Activated CD4-positive, alpha-beta T cell treated with anti-CD3 and anti-CD28 coated beads, Interleukin-2, Interleukin-4, amounts not matched to agents 100 ng/mL and 50 ng/mL, durations not matched to agents 16 hours and 8 hours (primary cell): ENCODE measurements around the gene TBX19.
"Not testable (repeated sequence)": the region's sequence is repeated elsewhere in the genome, so short reads cannot be mapped to it uniquely, and the experiment has no call there.

Experiments
- DNase-seq: peaks from one replicate; pipeline ENCODE4 v3.0.0-alpha.2; 2020; ENCODE audit warnings: low spot score

The TBX19 gene

DNA sequence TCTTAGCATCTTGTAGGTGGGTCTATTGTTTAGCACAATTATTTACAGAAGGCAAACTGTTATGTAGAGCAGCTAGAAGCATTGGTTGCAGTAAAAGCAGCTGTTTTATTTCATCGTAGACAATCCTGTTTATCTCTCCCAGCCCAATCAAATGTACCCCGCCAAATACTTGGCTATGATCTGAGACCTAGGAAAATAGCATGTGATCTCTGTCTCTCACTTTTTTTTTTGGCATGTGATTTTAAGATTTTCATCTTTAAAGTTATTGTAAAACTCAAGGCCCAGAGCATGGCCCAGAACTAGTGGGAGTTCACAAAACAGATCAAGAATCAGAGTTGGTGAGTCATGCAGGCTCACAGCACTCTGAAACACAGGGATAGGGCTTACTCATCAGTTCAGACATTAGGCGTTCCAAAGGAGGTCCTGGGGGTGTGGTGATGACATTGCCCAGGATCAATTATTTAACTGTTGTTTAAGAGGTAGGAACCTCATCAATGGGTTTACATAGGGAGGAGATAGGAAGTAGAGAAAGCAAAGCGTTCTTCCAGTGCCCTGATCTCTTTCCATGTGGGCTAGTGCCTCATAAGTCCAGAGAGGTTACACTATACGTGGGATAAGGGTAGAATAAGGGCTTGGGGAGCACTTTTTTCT, 40.2 kb downstream of the TBX19 start:
- DNase-seq = peak; percentile 29

DNA sequence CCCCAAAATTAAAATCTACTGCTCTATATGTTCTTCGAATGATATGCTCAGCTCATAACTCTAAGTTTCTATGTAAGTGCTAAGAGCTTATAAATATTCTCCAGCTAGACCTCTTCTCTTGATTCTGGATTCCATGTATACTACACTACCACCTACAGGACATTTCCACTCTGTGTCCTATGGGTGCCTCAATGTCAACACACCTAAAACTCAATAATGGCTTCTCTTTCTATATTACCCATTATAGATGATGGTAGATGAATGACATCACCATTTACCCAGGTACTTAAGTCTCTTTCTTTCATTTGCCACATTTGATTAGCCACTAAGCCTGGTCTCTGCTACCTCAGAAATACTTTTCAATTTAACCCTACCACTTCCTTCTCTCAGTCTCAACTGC, 41.3 kb downstream of the TBX19 start:
- DNase-seq = no peak

DNA sequence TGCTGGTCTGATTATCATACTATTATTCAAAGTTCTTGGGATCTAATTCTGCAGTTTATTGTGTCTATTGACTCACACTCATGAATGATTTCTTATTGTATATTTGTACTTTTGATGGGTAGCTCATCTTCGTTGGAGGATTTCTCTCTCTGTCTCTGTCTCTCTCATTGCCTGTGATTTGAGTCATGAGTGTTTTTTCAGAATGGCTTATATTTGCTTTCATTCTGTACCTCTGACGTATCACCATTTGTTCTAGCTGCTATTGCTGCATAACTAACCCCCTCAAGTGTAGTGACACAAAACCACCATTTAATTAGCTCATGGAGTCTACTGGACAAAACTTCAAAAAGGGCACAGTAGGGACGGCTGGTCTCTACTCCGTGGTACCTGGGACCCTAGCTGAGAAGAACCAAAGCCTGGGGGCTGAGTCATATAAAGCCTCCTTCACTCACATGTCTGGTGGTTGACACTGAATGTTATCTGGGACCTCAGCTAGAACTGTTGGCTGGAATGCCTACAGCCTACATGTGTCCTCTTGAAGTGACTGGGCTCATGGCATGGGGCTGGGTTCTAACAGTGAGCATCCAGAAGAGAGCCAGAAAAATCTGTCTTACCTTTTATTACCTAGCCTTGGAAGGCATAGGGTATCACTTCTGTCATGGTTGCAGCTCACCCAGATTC, 44.2 kb downstream of the TBX19 start:
- no peak for DNase-seq

DNA sequence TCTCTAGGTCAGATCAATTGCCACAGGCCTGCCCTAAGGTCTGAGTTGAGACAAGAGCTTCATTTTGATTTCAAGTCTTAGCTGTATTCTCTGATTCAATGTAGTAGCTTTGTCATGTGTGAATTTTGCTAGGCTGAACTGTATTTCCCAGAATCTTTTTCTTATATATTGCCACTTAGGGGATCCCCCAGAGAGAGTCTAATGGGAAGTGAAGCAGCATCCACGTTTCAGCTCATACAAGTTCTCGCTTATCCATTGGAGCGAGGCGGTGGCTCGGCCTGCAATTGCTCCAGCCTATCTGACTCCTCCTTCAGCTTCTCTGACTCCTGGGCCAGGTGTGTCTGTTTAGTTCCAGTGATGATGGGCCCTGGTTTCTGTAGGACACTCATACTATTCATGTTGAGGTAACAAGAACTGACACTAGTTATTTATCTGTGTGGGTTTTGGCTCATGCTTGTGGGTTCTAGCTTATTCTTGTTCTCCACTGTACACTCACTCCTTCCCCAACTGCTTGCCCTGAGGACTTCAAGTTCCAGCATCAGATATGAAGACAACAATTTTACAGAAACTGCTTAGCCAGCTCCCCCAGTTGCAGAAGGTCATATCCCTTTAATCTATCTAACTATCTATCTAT, 48.2 kb downstream of the TBX19 start:
- DNase-seq = no peak

DNA sequence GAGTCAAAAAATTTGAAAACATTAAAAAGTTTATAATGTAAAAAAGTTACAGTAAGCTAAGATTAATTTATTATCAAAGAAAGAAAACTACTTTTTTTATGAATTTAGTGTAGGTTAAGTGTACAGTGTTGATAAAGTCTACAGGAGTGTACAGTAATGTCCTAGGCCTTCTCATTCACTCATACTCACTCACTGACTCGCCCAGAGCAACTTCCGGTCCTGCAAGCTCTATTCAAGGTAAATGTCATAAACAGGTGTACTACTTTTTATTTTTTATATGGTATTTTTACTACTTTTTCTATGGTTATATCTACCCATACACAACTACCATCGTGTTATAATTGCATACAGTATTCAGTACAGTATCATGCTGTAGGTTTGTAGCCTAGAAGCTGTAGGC, 49.6 kb downstream of the TBX19 start:
- DNase-seq = no peak

DNA sequence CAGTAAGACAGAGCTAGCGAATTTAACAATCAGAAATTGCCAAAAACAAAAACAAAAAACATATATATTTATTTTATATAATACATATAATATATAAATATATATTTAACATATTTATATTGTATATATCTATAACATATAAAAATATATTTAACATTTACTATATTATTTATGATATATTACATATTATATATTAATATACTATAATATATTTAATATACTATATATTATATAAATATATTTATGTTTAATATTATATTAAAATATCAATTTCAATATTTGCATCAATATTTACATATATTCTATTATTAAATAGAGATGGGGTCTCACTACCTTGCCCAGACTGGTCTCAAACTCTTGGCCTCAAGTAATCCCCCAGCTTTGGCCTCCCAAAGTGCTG, 50.9 kb downstream of the TBX19 start:
- DNase-seq = no peak

DNA sequence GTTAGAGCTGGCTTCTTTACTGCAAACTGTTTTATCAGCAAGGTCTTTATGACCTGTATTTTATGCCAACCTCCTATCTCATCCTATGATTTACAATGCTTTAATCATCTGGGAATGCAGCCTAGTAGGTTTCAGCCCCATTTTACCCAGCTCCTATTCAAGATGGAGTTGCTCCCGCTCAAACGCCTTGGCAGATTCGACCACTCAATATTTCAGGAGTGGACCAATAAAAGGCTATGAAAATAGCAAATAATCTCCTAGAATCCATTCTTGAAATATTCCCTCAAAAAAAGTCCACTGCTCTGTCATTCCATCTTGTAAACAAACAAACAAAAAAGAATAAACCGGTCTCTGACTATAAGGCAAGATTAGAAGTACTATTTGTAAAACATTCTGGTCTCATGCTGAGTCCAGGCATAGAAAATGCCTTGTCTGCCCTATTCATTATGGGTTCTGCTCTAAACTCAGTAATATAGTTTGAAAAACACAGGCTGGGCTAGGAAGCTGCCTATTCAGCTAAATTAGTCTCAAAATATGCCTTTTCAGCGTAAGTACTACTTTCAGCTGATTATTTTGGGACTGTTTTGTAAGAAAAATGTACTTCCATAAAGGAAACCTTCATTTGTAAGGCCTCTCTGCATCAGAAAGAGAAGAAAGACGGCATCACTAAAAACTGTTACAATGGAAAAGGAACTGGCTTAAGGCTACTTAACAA, 53.0 kb downstream of the TBX19 start:
- no peak for DNase-seq

DNA sequence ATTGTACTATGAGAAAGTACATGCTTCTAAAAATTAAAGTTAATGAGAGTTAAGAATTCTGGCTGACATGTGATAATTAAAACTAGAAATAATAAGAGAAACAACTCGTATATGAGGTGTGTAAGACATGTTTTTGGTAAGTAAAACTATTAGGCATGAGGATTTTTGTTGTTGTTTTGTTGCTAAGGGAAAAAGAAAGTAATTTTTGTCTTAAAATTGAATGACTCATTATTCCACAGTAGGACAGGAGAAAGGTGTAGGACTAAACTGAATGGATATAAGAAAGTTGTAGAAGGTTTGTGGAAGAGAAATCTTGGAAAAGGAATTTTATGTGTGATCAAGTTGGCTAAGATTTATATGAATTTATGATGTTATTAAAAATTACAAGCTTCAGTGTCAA, 54.8 kb downstream of the TBX19 start:
- DNase-seq = no peak

DNA sequence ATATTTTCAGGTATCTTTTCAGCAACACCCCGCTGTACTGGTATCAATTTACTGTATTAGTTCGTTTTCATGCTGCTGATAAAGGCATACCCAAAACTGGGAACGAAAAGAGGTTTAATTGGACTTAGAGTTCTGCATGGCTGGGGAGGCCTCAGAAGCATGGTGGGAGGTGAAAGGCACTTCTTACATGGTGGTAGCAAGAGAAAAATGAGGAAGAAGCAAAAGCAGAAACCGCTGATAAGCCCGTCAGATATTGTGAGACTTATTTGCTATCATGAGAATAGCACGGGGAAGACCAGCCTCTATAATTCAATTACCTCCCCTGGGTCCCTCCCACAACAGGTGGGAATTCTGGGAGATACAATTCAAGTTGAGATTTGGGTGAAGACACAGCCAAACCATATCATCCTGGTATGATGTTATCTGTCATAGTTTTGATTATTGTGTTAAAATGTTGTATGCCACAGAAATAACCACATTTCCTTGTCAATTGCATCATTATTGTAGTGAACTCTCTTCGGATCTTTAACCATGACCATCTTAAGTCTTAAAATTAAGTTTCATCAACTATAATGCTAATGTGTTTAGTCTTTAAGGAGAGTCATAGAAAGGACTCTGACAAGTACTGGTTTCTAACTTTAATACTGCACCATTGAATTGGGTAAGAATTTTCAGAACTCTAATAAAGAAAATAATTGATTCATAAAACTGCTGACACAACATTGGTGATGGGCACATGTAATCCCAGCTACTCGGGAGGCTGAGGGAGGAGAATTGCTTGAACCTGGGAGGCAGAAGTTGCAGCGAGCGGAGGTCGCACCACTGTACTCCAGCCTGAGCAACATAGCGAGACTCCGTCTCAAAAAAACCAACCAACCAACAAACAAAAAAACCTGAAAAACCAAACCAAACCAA, 58.2 kb downstream of the TBX19 start:
- DNase-seq = no peak

DNA sequence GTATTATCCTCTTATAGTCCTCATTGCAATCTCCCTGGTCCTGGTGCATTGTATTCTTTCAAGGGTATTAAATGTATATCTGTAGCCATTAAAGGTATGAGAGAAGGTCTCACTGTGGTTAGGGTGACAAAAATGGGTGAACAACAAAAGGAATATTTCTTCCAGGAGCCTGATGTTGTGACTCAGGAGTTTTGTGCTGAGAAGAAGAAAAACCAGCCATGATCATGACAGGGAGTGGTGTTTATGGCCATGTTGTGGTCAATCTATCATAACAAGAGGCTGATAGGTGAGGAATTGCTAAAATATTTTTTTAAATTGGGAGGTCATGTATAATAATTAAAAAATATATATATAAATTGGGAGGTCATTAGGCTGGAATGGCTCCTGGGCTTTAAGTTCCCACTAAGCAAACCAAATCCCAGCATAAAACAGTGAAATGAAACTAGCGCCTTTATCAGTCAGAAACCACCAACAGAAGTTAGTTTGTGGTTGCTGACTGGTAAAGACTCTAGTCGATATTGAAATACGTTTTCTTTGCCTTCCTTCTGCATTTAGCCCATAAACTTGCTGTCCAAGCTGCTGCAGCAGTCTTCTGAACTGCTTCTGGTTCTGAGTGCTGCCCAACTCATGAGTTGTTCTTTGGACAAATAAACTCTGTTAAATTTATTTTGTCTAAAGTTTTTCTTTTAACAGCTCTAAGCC, 60.3 kb downstream of the TBX19 start:
- DNase-seq = peak; percentile 71

DNA sequence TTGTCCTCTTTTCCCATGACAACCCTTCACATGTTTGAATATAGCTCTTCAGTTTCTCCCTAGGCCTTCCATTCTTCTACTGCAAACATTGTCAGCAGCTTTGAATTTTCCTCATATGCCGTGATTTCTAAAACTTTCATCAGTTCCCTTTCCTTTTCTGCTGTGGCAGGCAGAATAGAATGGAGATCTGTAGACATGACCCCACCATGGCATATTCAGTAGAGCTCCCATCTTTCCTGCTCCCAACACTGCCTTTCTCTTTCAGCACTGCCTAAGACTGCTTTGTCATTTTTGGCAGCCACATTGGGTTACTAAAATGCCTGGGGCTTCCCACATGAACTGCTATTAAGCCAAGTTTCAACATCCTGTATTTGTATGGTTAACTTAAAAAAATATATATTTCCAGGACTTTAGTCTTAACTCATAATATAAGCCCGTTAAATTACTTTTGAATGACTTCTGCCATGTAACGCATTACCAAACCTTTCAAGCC, 60.9 kb downstream of the TBX19 start:
- DNase-seq = no peak

DNA sequence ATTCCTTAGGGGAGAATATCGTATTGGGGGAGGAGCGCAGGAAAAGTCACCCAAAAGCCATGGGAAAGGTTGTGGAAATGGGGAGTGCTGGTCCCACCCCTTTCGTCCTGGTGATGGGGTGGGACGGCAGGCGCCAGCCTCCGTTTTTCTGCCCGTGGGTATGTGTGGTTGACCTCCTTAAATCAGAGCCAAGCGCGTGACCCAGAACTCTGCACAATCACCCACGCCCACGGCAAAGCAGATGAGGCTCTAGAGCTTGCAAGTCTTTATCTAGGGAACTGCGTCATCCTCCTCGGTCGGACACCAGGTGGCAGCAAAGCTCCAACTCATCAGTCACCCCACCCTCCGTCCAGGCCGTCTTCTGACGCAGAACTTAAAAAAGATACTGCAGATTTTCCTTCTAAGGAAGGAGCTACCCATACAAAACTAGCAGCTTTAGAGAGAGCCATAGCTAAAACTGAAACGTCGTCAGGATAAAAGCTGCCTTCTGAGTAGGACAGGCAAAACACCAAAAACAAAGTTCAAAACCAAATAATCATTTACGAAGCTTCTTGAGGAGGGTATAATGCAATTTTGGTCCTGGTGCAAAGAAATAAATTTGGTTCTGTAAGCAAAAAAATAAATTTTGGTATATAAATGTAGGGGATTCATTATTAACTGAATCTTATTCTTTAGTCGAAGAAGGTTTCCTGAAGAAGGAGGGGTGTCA, 62.0 kb downstream of the TBX19 start:
- DNase-seq = peak; percentile 91

DNA sequence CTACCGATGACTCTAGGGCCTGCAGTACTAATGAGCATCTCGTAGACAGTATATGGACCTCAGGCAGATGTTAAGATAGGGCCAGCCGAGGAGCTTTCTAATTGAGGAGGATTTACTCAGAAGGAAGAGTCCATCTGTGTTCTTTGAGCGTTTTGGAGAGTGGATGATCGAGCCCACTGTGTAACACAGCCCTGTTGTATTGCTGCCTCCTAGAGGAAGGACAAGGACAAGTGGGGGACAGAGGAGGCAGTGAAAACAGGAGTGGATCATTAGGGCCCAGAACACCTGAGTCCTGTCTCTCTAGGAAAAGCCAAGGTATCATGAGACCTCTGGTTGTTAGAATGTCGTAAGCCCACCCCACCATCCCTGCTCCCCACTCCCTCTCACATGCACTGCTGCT, 62.9 kb downstream of the TBX19 start:
- DNase-seq = no peak

DNA sequence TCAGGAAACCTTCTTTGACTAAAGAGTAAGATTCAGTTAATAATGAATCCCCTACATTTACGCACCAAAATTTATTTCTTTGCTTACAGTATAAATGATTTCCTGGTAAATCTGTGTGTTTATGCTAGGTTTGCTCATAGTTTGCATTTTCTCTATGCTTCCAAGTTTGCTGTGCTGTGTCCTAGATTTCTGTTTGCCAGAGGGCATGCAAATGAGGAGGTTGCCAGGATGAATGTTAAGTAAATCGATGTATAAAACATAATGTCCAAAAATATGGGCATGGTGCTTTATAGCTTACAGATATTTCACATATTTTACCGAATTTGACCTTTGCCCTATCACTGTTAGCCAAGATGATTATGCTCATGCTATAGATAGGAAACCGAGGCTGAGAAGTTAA, 63.8 kb downstream of the TBX19 start:
- no peak for DNase-seq

DNA sequence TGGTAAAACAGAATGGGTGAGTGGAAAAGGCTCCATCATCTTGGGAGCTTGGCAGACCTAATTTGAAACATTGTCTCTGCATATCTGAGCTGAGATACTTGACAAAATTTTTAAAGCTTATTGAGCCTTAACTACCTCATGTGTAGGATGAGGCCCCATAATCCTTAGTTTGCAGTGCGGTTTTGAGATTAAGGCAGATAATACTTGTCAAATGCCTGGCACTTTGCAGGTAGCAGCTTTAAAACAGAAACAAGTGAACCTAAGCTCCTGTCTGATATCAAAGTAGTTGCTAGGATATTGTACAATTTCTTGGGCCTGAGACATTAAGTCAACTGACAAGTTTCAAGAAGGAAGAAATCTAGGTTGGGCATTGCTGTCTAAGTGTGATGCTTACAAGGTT, 65.3 kb downstream of the TBX19 start:
- DNase-seq = no peak

DNA sequence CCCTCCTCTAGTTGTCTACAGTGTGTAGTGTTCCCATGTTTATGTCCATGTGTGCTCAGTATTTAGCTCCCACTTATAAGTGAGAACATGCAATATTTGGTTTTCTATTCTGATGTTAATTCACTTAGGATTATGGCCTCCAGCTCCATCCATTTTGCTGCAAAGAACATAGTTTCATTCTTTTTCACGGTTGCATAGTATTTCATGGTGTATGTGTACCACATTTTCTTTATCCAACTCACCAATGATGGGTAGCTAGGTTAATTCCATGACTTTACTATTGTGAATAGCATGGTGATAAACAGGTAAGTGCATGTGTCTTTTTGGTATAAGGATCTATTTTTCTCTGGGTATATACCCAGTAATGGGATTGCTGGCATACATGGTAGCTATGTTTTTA, 67.0 kb downstream of the TBX19 start:
- no peak for DNase-seq

DNA sequence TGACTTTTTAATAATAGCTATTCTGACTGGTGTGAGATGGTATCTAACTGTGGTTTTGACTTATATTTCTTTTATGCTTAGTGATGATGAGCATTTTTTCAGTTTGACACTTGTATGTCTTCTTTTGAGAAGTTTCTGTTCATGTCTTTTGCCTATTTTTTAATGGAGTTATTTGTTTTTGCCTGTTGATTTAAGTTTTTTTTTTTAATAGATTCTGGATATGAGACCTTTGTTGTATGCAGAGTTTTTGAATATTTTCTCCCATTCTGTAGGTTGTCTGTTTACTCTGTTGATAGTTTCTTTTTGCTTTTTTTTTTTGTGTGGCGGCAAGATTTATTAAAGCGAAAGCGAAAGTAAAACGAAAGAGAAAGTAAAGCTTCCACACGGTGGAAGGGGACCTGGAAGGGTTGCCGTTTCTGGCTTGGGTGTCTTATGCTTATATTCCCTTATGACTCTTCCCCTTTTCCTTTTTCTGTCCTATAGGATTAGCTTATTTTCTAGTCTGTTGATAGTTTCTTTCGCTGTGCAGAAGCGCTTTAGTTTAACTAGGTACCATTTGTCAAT, 67.6 kb downstream of the TBX19 start:
- DNase-seq = no peak

DNA sequence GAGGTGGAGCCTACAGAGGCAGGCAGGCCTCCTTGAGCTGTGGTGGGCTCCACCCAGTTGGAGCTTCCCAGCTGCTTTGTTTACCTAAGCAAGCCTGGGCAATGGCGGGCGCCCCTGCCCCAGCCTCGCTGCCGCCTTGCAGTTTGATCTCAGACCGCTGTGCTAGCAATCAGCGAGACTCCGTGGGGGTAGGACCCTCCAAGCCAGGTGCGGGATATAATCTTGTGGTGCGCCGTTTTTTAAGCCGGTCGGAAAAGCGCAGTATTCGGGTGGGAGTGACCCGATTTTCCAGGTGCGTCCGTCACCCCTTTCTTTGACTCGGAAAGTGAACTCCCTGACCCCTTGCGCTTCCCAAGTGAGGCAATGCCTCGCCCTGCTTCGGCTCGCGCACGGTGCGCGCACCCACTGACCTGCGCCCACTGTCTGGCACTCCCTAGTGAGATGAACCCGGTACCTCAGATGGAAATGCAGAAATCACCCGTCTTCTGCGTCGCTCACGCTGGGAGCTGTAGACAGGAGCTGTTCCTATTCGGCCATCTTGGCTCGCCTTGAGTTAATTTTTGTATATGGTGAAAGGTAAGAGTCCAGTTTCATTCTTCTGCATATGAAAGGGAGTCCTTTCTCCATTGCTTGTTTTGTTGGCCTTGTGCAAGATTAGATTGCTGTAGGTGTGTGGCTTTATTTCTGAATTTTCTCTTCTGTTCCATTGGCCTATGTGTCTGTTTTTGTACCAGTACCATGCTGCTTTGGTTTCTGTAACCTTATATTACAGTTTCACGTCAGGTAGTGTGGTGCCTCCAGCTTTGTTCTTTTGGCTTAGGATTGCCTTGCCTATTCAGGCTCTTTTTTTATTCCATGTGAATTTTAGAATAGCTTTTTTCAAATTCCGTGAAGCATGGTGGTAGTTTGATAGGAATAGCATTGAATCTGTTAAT, 73.9 kb downstream of the TBX19 start:
- not testable (repeated sequence) for DNase-seq
